ENCODE results near the gene C2orf74. TPM values are rescaled to one million over a fixed set of nuclear protein-coding genes. Genes with fewer than 3 reads are reported as not detected.

The C2orf74 gene
- total and polyA plus RNA-seq, 7 donors, result 7.1 to 16.6 (median 13.4) TPM

- peak overlapping the region; percentile 99 for H3K27ac ChIP-seq
- intact Hi-C loops (cut with DNase I), result no loop called here
- ATAC-seq (peak in 3 of 4 donors; percentile 9 to 55 (median 32)), DNase-seq (peak in 1 of 2 donors; percentile 24)
- peaks cover 27% of the 10 kb centered on the region for H3K4me1 ChIP-seq
- peaks cover 11 to 47% of the 10 kb centered on the region in 2 donors for H3K36me3 ChIP-seq (ENCODE audit: insufficient read depth in 1 of 2, low read depth in 1 of 2)
- TF ChIP-seq, protein P1, sequence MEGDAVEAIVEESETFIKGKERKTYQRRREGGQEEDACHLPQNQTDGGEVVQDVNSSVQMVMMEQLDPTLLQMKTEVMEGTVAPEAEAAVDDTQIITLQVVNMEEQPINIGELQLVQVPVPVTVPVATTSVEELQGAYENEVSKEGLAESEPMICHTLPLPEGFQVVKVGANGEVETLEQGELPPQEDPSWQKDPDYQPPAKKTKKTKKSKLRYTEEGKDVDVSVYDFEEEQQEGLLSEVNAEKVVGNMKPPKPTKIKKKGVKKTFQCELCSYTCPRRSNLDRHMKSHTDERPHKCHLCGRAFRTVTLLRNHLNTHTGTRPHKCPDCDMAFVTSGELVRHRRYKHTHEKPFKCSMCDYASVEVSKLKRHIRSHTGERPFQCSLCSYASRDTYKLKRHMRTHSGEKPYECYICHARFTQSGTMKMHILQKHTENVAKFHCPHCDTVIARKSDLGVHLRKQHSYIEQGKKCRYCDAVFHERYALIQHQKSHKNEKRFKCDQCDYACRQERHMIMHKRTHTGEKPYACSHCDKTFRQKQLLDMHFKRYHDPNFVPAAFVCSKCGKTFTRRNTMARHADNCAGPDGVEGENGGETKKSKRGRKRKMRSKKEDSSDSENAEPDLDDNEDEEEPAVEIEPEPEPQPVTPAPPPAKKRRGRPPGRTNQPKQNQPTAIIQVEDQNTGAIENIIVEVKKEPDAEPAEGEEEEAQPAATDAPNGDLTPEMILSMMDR (IDR thresholded peaks at IDR 0.05), result no peak
- H3K9me3 ChIP-seq, result no peaks in the 10 kb centered on the region
- no peaks in the 10 kb centered on the region for H3K27me3 ChIP-seq (ENCODE audit: insufficient read depth in 3 of 3, low read length in 2 of 3)
- WGBS, 3 donors, result 49 to 70% (median 51%) methylated on average over 22 of the region's 22 CpGs
- H3K4me3 ChIP-seq, result peak overlapping the region; percentile 88
These were observed 16.9 kb downstream of the C2orf74 start for GRCh38 chr2:61178603-61179545.

DNA sequence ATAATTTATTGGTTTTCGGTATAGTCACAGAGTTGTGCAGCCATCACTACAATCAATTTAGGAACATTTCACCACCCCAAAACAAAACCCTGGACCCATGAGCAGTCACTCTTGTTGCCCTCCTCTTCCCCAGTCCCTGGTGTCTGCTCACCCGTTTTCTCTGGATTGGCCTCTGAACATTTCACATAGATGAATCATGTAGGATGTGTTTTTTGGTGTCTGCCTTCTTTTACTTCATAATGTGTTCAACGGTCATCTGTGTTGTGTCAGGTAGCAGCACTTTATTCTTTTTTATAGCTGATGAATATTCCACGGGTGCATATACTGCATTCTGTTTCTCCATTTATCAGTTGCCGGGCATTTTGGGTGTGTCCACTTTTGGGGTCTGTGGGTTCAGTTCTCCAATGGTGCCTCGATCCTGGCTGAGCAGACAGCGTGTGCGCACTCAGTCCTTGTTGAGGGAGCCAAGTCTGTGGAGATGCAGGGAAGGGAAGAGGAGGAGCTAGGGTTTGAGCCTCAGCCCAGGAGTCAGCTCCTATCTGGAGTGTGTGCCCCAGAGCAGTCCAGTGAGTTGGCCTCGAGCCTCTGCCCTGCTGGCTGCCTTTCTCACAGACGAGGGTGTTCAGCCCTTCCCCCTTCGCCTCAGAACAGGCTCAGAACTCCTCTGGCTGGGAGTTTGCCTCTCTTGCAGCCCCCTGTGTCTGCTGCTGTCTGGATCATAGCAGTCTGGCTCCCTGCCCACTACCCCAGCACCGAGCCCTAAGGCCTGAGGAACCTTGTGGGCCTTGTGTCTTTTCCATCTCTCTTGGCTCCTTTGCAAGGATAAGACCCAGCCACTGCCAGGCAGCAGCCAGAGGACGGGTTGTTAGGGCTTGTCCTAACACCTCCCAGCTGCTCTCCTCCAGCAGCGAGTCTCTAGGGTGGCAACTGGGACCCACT lies 18.0 kb downstream of the C2orf74 start:
- DNase-seq (peak; percentile 62 to 72), ATAC-seq (peak in 2 of 4 donors; percentile 10 to 17)
- no peaks in the 10 kb centered on the region for H3K9me3 ChIP-seq
- peaks cover 13 to 58% of the 10 kb centered on the region in 2 donors for H3K36me3 ChIP-seq (ENCODE audit: insufficient read depth in 1 of 2, low read depth in 1 of 2)
- intact Hi-C loops (cut with DNase I), result loop anchor here in 1 of 2 donors (5.0 kb wide), 1 partner anchor 163 kb away; the partner anchor contains the start of genes PEX13 and PUS10
- H3K27ac ChIP-seq, result peak overlapping the region; percentile 99
- WGBS, 3 donors, result 40 to 62% (median 46%) methylated on average over 14 of the region's 14 CpGs
- H3K4me3 ChIP-seq, result peak overlapping the region; percentile 88
- H3K27me3 ChIP-seq (ENCODE audit: insufficient read depth in 3 of 3, low read length in 2 of 3), result no peaks in the 10 kb centered on the region
- H3K4me1 ChIP-seq, result peaks cover 27% of the 10 kb centered on the region
- TF ChIP-seq, protein P1 (IDR thresholded peaks at IDR 0.05), result no peak

- Histone ChIP-seq H3K36me3 (ENCODE audit: insufficient read depth in 1 of 2, low read depth in 1 of 2) (peaks cover 18 to 65% of the 10 kb centered on the region in 2 donors), H3K27ac (peak overlapping the region; percentile 39), H3K4me3 (no peak overlapping the region), H3K27me3 (ENCODE audit: insufficient read depth in 3 of 3, low read length in 2 of 3) (no peaks in the 10 kb centered on the region), H3K9me3 (no peaks in the 10 kb centered on the region), H3K4me1 (peaks cover 27% of the 10 kb centered on the region)
- TF ChIP-seq, protein P1 (IDR thresholded peaks at IDR 0.05), result no peak
- intact Hi-C loops (cut with DNase I), result loop anchor here in 1 of 2 donors (5.0 kb wide), 1 partner anchor 163 kb away; the partner anchor contains the start of genes PEX13 and PUS10
- DNase-seq, result no peak
- 80 to 88% (median 85%) methylated on average over 6 of the region's 6 CpGs for WGBS, 3 donors
- ATAC-seq, result no peak
These were observed 18.7 kb downstream of the C2orf74 start for GRCh38 chr2:61180686-61181085.

GRCh38 chr2:61181382-61182058 lies 19.5 kb downstream of the C2orf74 start:
- DNase-seq, result no peak
- 67 to 76% (median 74%) methylated on average over 10 of the region's 10 CpGs for WGBS, 3 donors
- H3K27me3 ChIP-seq (ENCODE audit: insufficient read depth in 3 of 3, low read length in 2 of 3), result no peaks in the 10 kb centered on the region
- peaks cover 18 to 74% of the 10 kb centered on the region in 2 donors for H3K36me3 ChIP-seq (ENCODE audit: insufficient read depth in 1 of 2, low read depth in 1 of 2)
- ATAC-seq, result no peak
- TF ChIP-seq, protein P1 (IDR thresholded peaks at IDR 0.05), result no peak
- H3K4me1 ChIP-seq, result peaks cover 27% of the 10 kb centered on the region
- no peak overlapping the region for H3K4me3 ChIP-seq
- H3K9me3 ChIP-seq, result no peaks in the 10 kb centered on the region
- H3K27ac ChIP-seq, result no peak overlapping the region
- intact Hi-C loops (cut with DNase I), result loop anchor here in 1 of 2 donors (5.0 kb wide), 1 partner anchor 164 kb away; the partner anchor contains the start of genes PEX13 and PUS10

All from psoas muscle (tissue), 8 donors.